Left ventricle myocardium inferior (tissue), 1 donor: Measurements from ENCODE around the gene INO80. TPM values are rescaled to one million over a fixed set of nuclear protein-coding genes. Genes with fewer than 3 reads are reported as not detected.
A peak's percentile ranks its signal among the peaks of the same experiment; 100 is the strongest.

Experiments
- DNase-seq: peaks from one replicate; pipeline ENCODE4 v3.0.0-alpha.2; 2020
- H3K27ac ChIP-seq: fragments of 200-600 bp; replicated peaks from 2 replicates; pipeline ENCODE4 v1.8.0; 2021
- H3K27me3 ChIP-seq: fragments of 200-600 bp; 2 replicates; pipeline ENCODE4 v1.8.0; 2021; ENCODE audit warnings: low read depth
- H3K36me3 ChIP-seq: fragments of 200-600 bp; 2 replicates; pipeline ENCODE4 v1.8.0; 2021
- H3K4me1 ChIP-seq: fragments of 200-600 bp; 2 replicates; pipeline ENCODE4 v1.8.0; 2021
- H3K4me3 ChIP-seq: fragments of 200-600 bp; 2 replicates; pipeline ENCODE4 v1.8.0; 2021; ENCODE audit warnings: mild to moderate bottlenecking, moderate library complexity
- H3K9me3 ChIP-seq: fragments of 200-600 bp; replicated peaks from 2 replicates; pipeline ENCODE4 v1.8.0; 2021
- CTCF ChIP-seq: fragments of 200-600 bp; IDR thresholded peaks from 2 replicates; pipeline ENCODE4 v1.8.0; 2021; ENCODE audit warnings: antibody characterized with exemption, mild to moderate bottlenecking, borderline replicate concordance
- intact Hi-C: fragments of 100-400 bp; cut with micrococcal nuclease; formaldehyde crosslinking; loops from one replicate; pipeline ENCODE4 v1.11.0; 2022
- total RNA-seq: library from RNA; stranded (reverse); fragmentation: NEBNext Ultra II Directional; extraction: Animal tissue kit (Norgen Biotek cat#: 25700); gene quantifications from one replicate; pipeline ENCODE4 v1.2.1, GENCODE V29; 2021
- donor health status: DM: no; HTN: yes; CAD: no; lungs with severe emphysema.

The INO80 gene
- total RNA-seq, 1 donor from 2014 or later: 8.6 TPM

- no peaks in the 10 kb centered on the region for H3K27me3 ChIP-seq
- H3K4me1 ChIP-seq: peaks cover 64% of the 10 kb centered on the region
- peak overlapping the region; percentile 71 for H3K4me3 ChIP-seq
- H3K27ac ChIP-seq: peak overlapping the region; percentile 77
- intact Hi-C loops: no loop called here
- no peaks in the 10 kb centered on the region for H3K36me3 ChIP-seq
- no peak for DNase-seq
- no peak for TF ChIP-seq CTCF
- no peaks in the 10 kb centered on the region for H3K9me3 ChIP-seq
These were observed 162.4 kb downstream of the INO80 start for GRCh38 chr15:40953713-40954074.

GRCh38 chr15:40952901-40953712 is 163.0 kb downstream of the INO80 start, which contains the start of gene CHAC1:
CHAC1 (plus strand) TSS chr15:40953471; CDS start chr15:40953584, 113 bp downstream.
- no peak for TF ChIP-seq CTCF
- peak; percentile 93 for DNase-seq
- no peaks in the 10 kb centered on the region for H3K27me3 ChIP-seq
- no peaks in the 10 kb centered on the region for H3K9me3 ChIP-seq
- peak within 1 kb of the TSS; percentile 71 for H3K4me3 ChIP-seq
- peak within 1 kb of the TSS; percentile 77 for H3K27ac ChIP-seq
- intact Hi-C loops: no loop called here
- H3K4me1 ChIP-seq: peaks cover 62% of the 10 kb centered on the region
- no peaks in the 10 kb centered on the region for H3K36me3 ChIP-seq

- intact Hi-C loops: no loop called here
- peaks cover 55% of the 10 kb centered on the region for H3K4me1 ChIP-seq
- no peak for DNase-seq
- H3K27ac ChIP-seq: peak overlapping the region; percentile 77
- H3K9me3 ChIP-seq: no peaks in the 10 kb centered on the region
- H3K36me3 ChIP-seq: no peaks in the 10 kb centered on the region
- no peak for TF ChIP-seq CTCF
- H3K4me3 ChIP-seq: peak overlapping the region; percentile 71
- H3K27me3 ChIP-seq: no peaks in the 10 kb centered on the region
These were observed 163.7 kb downstream of the INO80 start for GRCh38 chr15:40952301-40952900.

- no peak for DNase-seq
- H3K9me3 ChIP-seq: no peaks in the 10 kb centered on the region
- H3K27ac ChIP-seq: no peak overlapping the region
- no peak overlapping the region for H3K4me3 ChIP-seq
- no peaks in the 10 kb centered on the region for H3K36me3 ChIP-seq
- intact Hi-C loops: no loop called here
- no peaks in the 10 kb centered on the region for H3K27me3 ChIP-seq
- peaks cover 49% of the 10 kb centered on the region for H3K4me1 ChIP-seq
- no peak for TF ChIP-seq CTCF
These were observed 164.3 kb downstream of the INO80 start for GRCh38 chr15:40951764-40952163.

- Histone ChIP-seq H3K4me1 (peaks cover 33% of the 10 kb centered on the region), H3K36me3 (no peaks in the 10 kb centered on the region), H3K9me3 (no peaks in the 10 kb centered on the region), H3K27ac (peak overlapping the region; percentile 27), H3K27me3 (no peaks in the 10 kb centered on the region), H3K4me3 (no peak overlapping the region)
- no peak for DNase-seq
- TF ChIP-seq CTCF: no peak
- intact Hi-C loops: no loop called here
These were observed 166.3 kb downstream of the INO80 start for GRCh38 chr15:40949756-40950207.
